Measurements from ENCODE around the gene TEX19.
"Not testable (repeated sequence)": the region's sequence is repeated elsewhere in the genome, so short reads cannot be mapped to it uniquely, and the experiment has no call there.

The TEX19 gene

GRCh38 chr17:82408938-82409318 lies 49.9 kb downstream of the TEX19 start:
- DNase-seq (ENCODE audit: low read depth in 1 of 2, low spot score in 1 of 2): no peak
- no peak for TF ChIP-seq REST (IDR thresholded peaks at IDR 0.05; ENCODE audit: insufficient replicate concordance, low read depth)
- H3K27ac ChIP-seq (replicated peaks): no peak overlapping the region
- no peaks in the 10 kb centered on the region for H3K27me3 ChIP-seq (ENCODE audit: insufficient read depth, poor library complexity, severe bottlenecking)
- no peak overlapping the region for H3K4me3 ChIP-seq (replicated peaks; ENCODE audit: insufficient read depth, low read length)

- DNase-seq (ENCODE audit: low read depth in 1 of 2, low spot score in 1 of 2): no peak
- Histone ChIP-seq H3K27ac (replicated peaks) (no peak overlapping the region), H3K27me3 (ENCODE audit: insufficient read depth, poor library complexity, severe bottlenecking) (no peaks in the 10 kb centered on the region), H3K4me3 (replicated peaks; ENCODE audit: insufficient read depth, low read length) (no peak overlapping the region)
- TF ChIP-seq REST (IDR thresholded peaks at IDR 0.05; ENCODE audit: insufficient replicate concordance, low read depth) (no peak), POLR2AphosphoS5 (IDR thresholded peaks at IDR 0.05; ENCODE audit: low read depth) (no peak), GABPA (IDR thresholded peaks at IDR 0.05; ENCODE audit: low read depth) (no peak), SPI1 (IDR thresholded peaks at IDR 0.05; ENCODE audit: borderline replicate concordance, low read depth) (no peak), CTCF (IDR thresholded peaks at IDR 0.05; ENCODE audit: insufficient read depth, low read length) (no peak)
Observed at GRCh38 chr17:82410014-82410716, 51.1 kb downstream of the TEX19 start.

- DNase-seq (ENCODE audit: low read depth in 1 of 2, low spot score in 1 of 2): no peak
- H3K4me3 ChIP-seq (replicated peaks; ENCODE audit: insufficient read depth, low read length): no peak overlapping the region
- H3K27ac ChIP-seq (replicated peaks): no peak overlapping the region
- no peak for TF ChIP-seq POLR2AphosphoS5 (IDR thresholded peaks at IDR 0.05; ENCODE audit: low read depth)
- TF ChIP-seq SPI1 (IDR thresholded peaks at IDR 0.05; ENCODE audit: borderline replicate concordance, low read depth): no peak
- TF ChIP-seq GABPA (IDR thresholded peaks at IDR 0.05; ENCODE audit: low read depth): no peak
- no peak for TF ChIP-seq CTCF (IDR thresholded peaks at IDR 0.05; ENCODE audit: insufficient read depth, low read length)
- TF ChIP-seq REST (IDR thresholded peaks at IDR 0.05; ENCODE audit: insufficient replicate concordance, low read depth): no peak
- no peaks in the 10 kb centered on the region for H3K27me3 ChIP-seq (ENCODE audit: insufficient read depth, poor library complexity, severe bottlenecking)
Observed at GRCh38 chr17:82411396-82412053, 52.5 kb downstream of the TEX19 start.

- not testable (repeated sequence) for H3K4me3 ChIP-seq (replicated peaks; ENCODE audit: insufficient read depth, low read length); DNase-seq (ENCODE audit: low read depth in 1 of 2, low spot score in 1 of 2); H3K27ac ChIP-seq (replicated peaks); H3K27me3 ChIP-seq (ENCODE audit: insufficient read depth, poor library complexity, severe bottlenecking)
Observed at GRCh38 chr17:82412081-82412480, 53.0 kb downstream of the TEX19 start.

All from HL-60 (cell line).